IMR-90 (cell line): ENCODE data around the gene GNAT1. TPM values are rescaled to one million over a fixed set of nuclear protein-coding genes. Genes with fewer than 3 reads are reported as not detected.

Source experiments
- ATAC-seq: fragments of 200-7000 bp; cut with Tn5 transposase; 2 replicates; pipeline ENCODE4 v1.9.1; 2020; ENCODE audit warnings: low read depth, mild to moderate bottlenecking, moderate library complexity
- BruUV-seq: library from RNA; stranded (reverse); fragments of 400-500 nt; replicated peaks from 2 replicates; lab custom pipeline; 2021; lab: Mats Ljungman, UMichigan
- CTCF ChIA-PET: fragments of 300-600 bp; formaldehyde crosslinking; extraction: SDS; loops from one replicate; lab custom pipeline; 2021; ENCODE audit warnings: antibody characterized with exemption; lab: Yijun Ruan, JAX
- POLR2A ChIA-PET: fragments of 300-600 bp; sonication (Branson Sonifier 250); formaldehyde crosslinking; loops from one replicate; lab custom pipeline; 2022; ENCODE audit warnings: antibody characterized with exemption; ENCODE audit not compliant: unreplicated experiment; lab: Charles Lee
- DNase-seq: peaks from one replicate; pipeline ENCODE4 v3.0.0; 2013
- H2AFZ ChIP-seq: replicated peaks from 2 replicates; pipeline ENCODE3; 2013; ENCODE audit warnings: low read length, mild to moderate bottlenecking; ENCODE audit not compliant: poor library complexity
- H2AK5ac ChIP-seq: 2 replicates; pipeline ENCODE4 v1.6.1; 2013; ENCODE audit warnings: low read depth, low read length, inconsistent platforms
- H2AK9ac ChIP-seq: replicated peaks from 2 replicates; pipeline ENCODE3; 2013; ENCODE audit warnings: mild to moderate bottlenecking, low read depth, low read length, moderate library complexity; ENCODE audit not compliant: poor library complexity
- H2BK120ac ChIP-seq: 2 replicates; pipeline ENCODE4 v1.6.1; 2013; ENCODE audit warnings: low read depth, low read length, inconsistent platforms
- H2BK15ac ChIP-seq: 3 replicates; pipeline ENCODE4 v1.6.1; 2013; ENCODE audit warnings: low read depth, low read length, inconsistent platforms
- H2BK20ac ChIP-seq: 2 replicates; pipeline ENCODE4 v1.6.1; 2013; ENCODE audit warnings: low read depth, mild to moderate bottlenecking, inconsistent platforms, low read length, moderate library complexity
- H2BK5ac ChIP-seq: 2 replicates; pipeline ENCODE4 v1.6.1; 2013; ENCODE audit warnings: mild to moderate bottlenecking, low read depth, low read length, inconsistent platforms; ENCODE audit not compliant: poor library complexity, severe bottlenecking
- H3K14ac ChIP-seq: replicated peaks from 2 replicates; pipeline ENCODE4 v1.6.1; 2013; ENCODE audit warnings: low read depth, low read length, inconsistent platforms
- H3K18ac ChIP-seq: 2 replicates; pipeline ENCODE4 v1.6.1; 2013; ENCODE audit warnings: low read depth, low read length, control low read depth
- H3K23ac ChIP-seq: 2 replicates; pipeline ENCODE4 v1.6.1; 2013; ENCODE audit warnings: low read depth, low read length, inconsistent platforms
- H3K27ac ChIP-seq: 2 replicates; pipeline ENCODE4 v1.5.1; 2013; ENCODE audit warnings: mild to moderate bottlenecking, control low read depth, low read length; ENCODE audit not compliant: insufficient read depth
- H3K27me3 ChIP-seq: 2 replicates; pipeline ENCODE4 v1.6.1; 2013; ENCODE audit warnings: low read length; ENCODE audit not compliant: control insufficient read depth, insufficient read depth
- H3K36me3 ChIP-seq: 2 replicates; pipeline ENCODE4 v1.6.1; 2013; ENCODE audit warnings: low read length, mixed read lengths; ENCODE audit not compliant: control insufficient read depth, insufficient read depth
- H3K4ac ChIP-seq: 2 replicates; pipeline ENCODE4 v1.6.1; 2013; ENCODE audit warnings: low read depth, low read length, inconsistent platforms
- H3K4me1 ChIP-seq: 2 replicates; pipeline ENCODE4 v1.6.1; 2013; ENCODE audit warnings: low read length, mixed read lengths; ENCODE audit not compliant: control insufficient read depth, insufficient read depth
- H3K4me2 ChIP-seq: 2 replicates; pipeline ENCODE4 v1.6.1; 2013; ENCODE audit warnings: low read depth, mild to moderate bottlenecking, control low read depth, low read length, moderate library complexity
- H3K4me3 ChIP-seq: 2 replicates; pipeline ENCODE4 v1.5.1; 2013; ENCODE audit warnings: low read depth, mild to moderate bottlenecking, control low read depth, low read length, moderate library complexity; ENCODE audit not compliant: insufficient read depth
- H3K56ac ChIP-seq: 2 replicates; pipeline ENCODE4 v1.6.1; 2013; ENCODE audit warnings: low read length, inconsistent platforms; ENCODE audit not compliant: insufficient read depth; ENCODE audit errors: extremely low read depth
- H3K79me1 ChIP-seq, 2 experiments: 2 replicates each; pipeline ENCODE4 v1.6.1; 2013; ENCODE audit warnings: low read length in 2 of 2, inconsistent platforms in 1 of 2, low read depth in 1 of 2
- H3K9ac ChIP-seq: 2 replicates; pipeline ENCODE4 v1.6.1; 2013; ENCODE audit warnings: low read depth, low read length, control low read depth
- H3K9me1 ChIP-seq: 2 replicates; pipeline ENCODE4 v1.6.1; 2013; ENCODE audit warnings: low read length, inconsistent platforms; ENCODE audit not compliant: insufficient read depth
- H3K9me3 ChIP-seq: 2 replicates; pipeline ENCODE4 v1.6.1; 2013; ENCODE audit warnings: low read length; ENCODE audit not compliant: control insufficient read depth, insufficient read depth
- H4K20me1 ChIP-seq: 2 replicates; pipeline ENCODE4 v1.6.1; 2013; ENCODE audit warnings: low read length, inconsistent platforms; ENCODE audit not compliant: insufficient read depth
- H4K5ac ChIP-seq: 2 replicates; pipeline ENCODE4 v1.6.1; 2013; ENCODE audit warnings: mild to moderate bottlenecking, low read depth, low read length, control low read depth
- H4K8ac ChIP-seq, 2 experiments: 2 replicates each; pipeline ENCODE4 v1.6.1; 2013; ENCODE audit warnings: low read depth in 2 of 2, low read length in 2 of 2, control low read depth in 1 of 2, inconsistent platforms in 1 of 2
- H4K91ac ChIP-seq: 2 replicates; pipeline ENCODE4 v1.6.1; 2013; ENCODE audit warnings: low read depth, low read length, inconsistent platforms; ENCODE audit not compliant: insufficient read depth
- CHD1 ChIP-seq: IDR thresholded peaks from 2 replicates; pipeline ENCODE4 v1.6.1; 2012; ENCODE audit warnings: low read depth, low read length, improper control_type of control experiment
- MAZ ChIP-seq: IDR thresholded peaks from 2 replicates; pipeline ENCODE4 v1.6.1; 2012; ENCODE audit warnings: low read depth, mild to moderate bottlenecking, low read length, improper control_type of control experiment, moderate library complexity, borderline replicate concordance
- NFE2L2 ChIP-seq: fragments of 150-350 bp; IDR thresholded peaks from 2 replicates; pipeline ENCODE4 v1.6.1; 2016; ENCODE audit warnings: low read depth, mild to moderate bottlenecking, low read length
- POLR2A ChIP-seq: IDR thresholded peaks from 2 replicates; pipeline ENCODE4 v1.6.1; 2012; ENCODE audit warnings: mild to moderate bottlenecking, low read depth, low read length
- RAD21 ChIP-seq: IDR thresholded peaks from 2 replicates; pipeline ENCODE4 v1.6.1; 2012; ENCODE audit warnings: low read length, improper control_type of control experiment
- SMC3 ChIP-seq: fragments of 150-350 bp; IDR thresholded peaks from 2 replicates; pipeline ENCODE4 v1.6.1; 2016; ENCODE audit warnings: low read depth, mild to moderate bottlenecking, antibody characterized with exemption, low read length, moderate library complexity
- WGBS, 2 experiments: methylation state at CpG; one replicate each; pipeline versions ENCODE4 v1.1.5 to v1.1.7; 2013; ENCODE audit warnings: missing lambda C conversion rate in 2 of 2; ENCODE audit not compliant: insufficient read length in 1 of 2; ENCODE audit errors: extremely low coverage in 2 of 2; 5-methylcytosine and 5-hydroxymethylcytosine counted together
- dilution Hi-C: fragments of 300-500 bp; cut with HindIII; formaldehyde crosslinking; loops from one replicate; pipeline ENCODE4 v1.14.3; 2018; ENCODE audit warnings: low sequenced_read_pairs; ENCODE audit not compliant: unreplicated experiment
- in situ Hi-C: fragments of 300-500 bp; cut with MboI; formaldehyde crosslinking; loops from 3 replicates; pipeline ENCODE4 v1.14.3; 2019; ENCODE audit warnings: low sequenced_read_pairs, inconsistent platforms, mixed read lengths
- intact Hi-C: fragments of 100-400 bp; cut with micrococcal nuclease; formaldehyde crosslinking; loops from 2 replicates; pipeline ENCODE4 v1.10.0; 2022
- polyA plus RNA-seq, 3 experiments: library from polyadenylated mRNA; depleted of rRNA; stranded (reverse); fragments of >200 nt; gene quantifications; 2 replicates each; pipeline ENCODE4 v1.2.3, GENCODE V29; 2012; ENCODE audit warnings: low replicate concordance in 1 of 3
- total RNA-seq: library from RNA; depleted of rRNA; stranded (reverse); fragments of >200 nt; gene quantifications from 2 replicates; pipeline ENCODE4 v1.2.3, GENCODE V29; 2012
- TF ChIP-seq, protein P1 (sequence below): fragments of 150-350 bp; IDR thresholded peaks from 2 replicates; pipeline ENCODE4 v1.6.1; 2017; ENCODE audit warnings: mild to moderate bottlenecking, antibody characterized with exemption, low read length, low read depth

The GNAT1 gene
- total and polyA plus RNA-seq, 2 of the 4 experiments (the other 2 are of a cell fraction), result not detected

DNA sequence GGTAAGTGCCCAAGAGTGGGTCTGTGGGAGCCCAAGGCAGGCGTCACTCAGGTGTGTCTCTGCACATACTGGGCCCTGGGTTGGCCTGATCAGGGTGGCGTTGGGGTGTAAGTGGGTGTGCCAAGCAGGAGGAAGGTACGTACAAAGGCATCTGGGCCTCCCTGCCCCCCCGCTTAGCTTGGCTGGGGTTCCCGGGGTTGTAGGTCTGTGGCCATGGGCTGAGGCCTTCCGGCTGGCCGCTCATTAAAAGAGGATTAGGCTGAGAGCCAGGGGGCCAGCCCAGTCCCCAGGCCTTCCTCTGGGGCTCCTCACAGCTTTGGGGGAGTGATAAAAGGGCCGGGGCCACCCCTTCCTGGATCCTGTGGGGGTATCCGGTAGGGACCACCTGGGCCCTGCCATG lies 23.0 kb upstream of the GNAT1 start (continued):
- TF ChIP-seq MAZ (no peak), POLR2A (no peak), SMC3 (no peak), NFE2L2 (no peak), CHD1 (no peak)
- TF ChIP-seq, protein P1, sequence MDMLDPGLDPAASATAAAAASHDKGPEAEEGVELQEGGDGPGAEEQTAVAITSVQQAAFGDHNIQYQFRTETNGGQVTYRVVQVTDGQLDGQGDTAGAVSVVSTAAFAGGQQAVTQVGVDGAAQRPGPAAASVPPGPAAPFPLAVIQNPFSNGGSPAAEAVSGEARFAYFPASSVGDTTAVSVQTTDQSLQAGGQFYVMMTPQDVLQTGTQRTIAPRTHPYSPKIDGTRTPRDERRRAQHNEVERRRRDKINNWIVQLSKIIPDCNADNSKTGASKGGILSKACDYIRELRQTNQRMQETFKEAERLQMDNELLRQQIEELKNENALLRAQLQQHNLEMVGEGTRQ, result no peak

DNA sequence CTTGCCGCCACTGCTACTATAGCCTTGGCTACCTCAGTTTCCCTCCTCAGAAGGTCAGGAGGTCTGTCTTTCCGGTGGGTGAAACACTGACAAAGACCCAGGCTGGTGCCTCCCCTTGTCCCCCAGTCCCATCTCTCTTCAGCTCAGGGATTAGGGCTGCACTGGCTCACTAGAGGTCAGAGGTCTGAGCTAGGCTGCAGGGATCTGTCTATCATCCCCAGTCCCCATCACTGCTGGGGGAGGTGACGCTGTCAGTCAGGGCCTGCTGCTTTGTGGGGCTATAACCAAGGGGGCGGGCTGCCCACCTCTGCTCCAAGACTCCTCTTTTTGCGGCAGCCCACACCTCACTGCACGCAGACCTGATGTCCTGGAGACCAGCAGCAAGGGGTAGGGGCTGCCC lies 22.6 kb upstream of the GNAT1 start:
- intact Hi-C loops, result no loop called here
- H3K79me1 ChIP-seq, result peaks cover 15 to 85% of the 10 kb centered on the region in 2 experiments; a peak in 3 of 4 replicates
- DNase-seq, result no peak
- ChIA-PET CTCF (no interaction called here), POLR2A (no interaction called here)
- TF ChIP-seq CHD1 (no peak), NFE2L2 (no peak), RAD21 (no peak), MAZ (no peak)
- H3K4me3 ChIP-seq, result no peak overlapping the region
- peaks cover 50% of the 10 kb centered on the region for H3K4me1 ChIP-seq
- no peak overlapping the region for H3K4me2 ChIP-seq
- H4K20me1 ChIP-seq, result peaks cover 4% of the 10 kb centered on the region; the same call in 1 of the 2 replicates
- H3K9me1 ChIP-seq, result peaks cover 37% of the 10 kb centered on the region
- 0 out of 3 replicates have a peak overlapping the region, but pooled peaks have one; percentile 23 for H2BK15ac ChIP-seq
- no peak overlapping the region; a peak in 1 of 4 replicates for H4K8ac ChIP-seq
- H2BK5ac ChIP-seq, result no peak overlapping the region
- no peak overlapping the region for H2AK9ac ChIP-seq
- in situ Hi-C loops, result no loop called here
- peak overlapping the region; percentile 51 for H2AK5ac ChIP-seq
- H2BK120ac ChIP-seq, result peak overlapping the region; percentile 22; the same call in 1 of the 2 replicates
- WGBS, 2 experiments, result no CpG with 5 or more reads among the region's 6 CpGs
- H3K27me3 ChIP-seq, result no peaks in the 10 kb centered on the region
- no peak overlapping the region for H3K27ac ChIP-seq
- dilution Hi-C loops, result no loop called here
- ATAC-seq, result no peak
- no peak overlapping the region for H3K23ac ChIP-seq
- no peak overlapping the region for H2AFZ ChIP-seq
- H3K4ac ChIP-seq, result peak overlapping the region; percentile 32; the same call in 1 of the 2 replicates
- no peaks in the 10 kb centered on the region for H3K9me3 ChIP-seq
- no peak overlapping the region for H3K14ac ChIP-seq
- no peak overlapping the region for H2BK20ac ChIP-seq
- BruUV-seq, result no TSS peak
- no peak overlapping the region for H4K91ac ChIP-seq
- H3K18ac ChIP-seq, result no peak overlapping the region
- no peak overlapping the region for H3K56ac ChIP-seq
- no peak overlapping the region for H4K5ac ChIP-seq
- H3K9ac ChIP-seq, result no peak overlapping the region
- peaks cover 3% of the 10 kb centered on the region for H3K36me3 ChIP-seq
